Mucosa of rectum (tissue), 2 donors: ENCODE data around the gene NDUFB4.
"Not testable (repeated sequence)": the region's sequence is repeated elsewhere in the genome, so short reads cannot be mapped to it uniquely, and the experiment has no call there.

Experiments
- H3K27ac ChIP-seq, 2 donors: one replicate each; pipeline ENCODE4 v1.7.0; 2013; ENCODE audit warnings: inconsistent platforms in 2 of 2, low read depth in 2 of 2, low read length in 2 of 2
- H3K27me3 ChIP-seq, 2 donors: one replicate each; pipeline ENCODE4 v1.7.0; 2013; ENCODE audit warnings: low read length in 2 of 2; ENCODE audit not compliant: control insufficient read depth in 2 of 2, insufficient read depth in 2 of 2
- H3K36me3 ChIP-seq, 2 donors: one replicate each; pipeline ENCODE4 v1.7.0; 2013; ENCODE audit warnings: low read length in 2 of 2; ENCODE audit not compliant: control insufficient read depth in 2 of 2, insufficient read depth in 2 of 2
- H3K4me1 ChIP-seq, 2 donors: one replicate each; pipeline ENCODE4 v1.7.0; 2013; ENCODE audit warnings: low read length in 2 of 2, mild to moderate bottlenecking in 1 of 2; ENCODE audit not compliant: control insufficient read depth in 2 of 2, insufficient read depth in 2 of 2
- H3K4me3 ChIP-seq, 2 donors: one replicate each; pipeline ENCODE4 v1.7.0; 2013; ENCODE audit warnings: low read length in 2 of 2
- H3K9ac ChIP-seq, 2 donors: one replicate each; pipeline ENCODE4 v1.7.0; 2013; ENCODE audit warnings: low read length in 2 of 2, low read depth in 1 of 2, mild to moderate bottlenecking in 1 of 2
- H3K9me3 ChIP-seq, 2 donors: one replicate each; pipeline ENCODE4 v1.7.0; 2013; ENCODE audit warnings: low read length in 2 of 2; ENCODE audit not compliant: control insufficient read depth in 2 of 2
- donor health status: healthy.
- donor health status: Normal muscosa, but diverticular disease.

The NDUFB4 gene

GRCh38 chr3:120608506-120608905 is 12.4 kb downstream of the NDUFB4 start:
- H3K36me3 ChIP-seq: no peaks in the 10 kb centered on the region
- no peak overlapping the region for H3K9ac ChIP-seq
- H3K27me3 ChIP-seq: no peaks in the 10 kb centered on the region
- H3K27ac ChIP-seq: no peak overlapping the region
- no peaks in the 10 kb centered on the region for H3K4me1 ChIP-seq
- H3K9me3 ChIP-seq: no peaks in the 10 kb centered on the region
- H3K4me3 ChIP-seq: no peak overlapping the region

- no peak overlapping the region for H3K9ac ChIP-seq
- H3K36me3 ChIP-seq: no peaks in the 10 kb centered on the region
- no peak overlapping the region for H3K4me3 ChIP-seq
- no peaks in the 10 kb centered on the region for H3K27me3 ChIP-seq
- no peak overlapping the region for H3K27ac ChIP-seq
- H3K4me1 ChIP-seq: peaks cover 0 to 4% of the 10 kb centered on the region in 2 donors
- no peaks in the 10 kb centered on the region for H3K9me3 ChIP-seq
Observed at GRCh38 chr3:120614765-120615164, 18.6 kb downstream of the NDUFB4 start.

GRCh38 chr3:120615847-120616609 is 19.9 kb downstream of the NDUFB4 start:
- Histone ChIP-seq H3K4me1 (peaks cover 0 to 4% of the 10 kb centered on the region in 2 donors), H3K9ac (no peak overlapping the region), H3K36me3 (no peaks in the 10 kb centered on the region), H3K27ac (no peak overlapping the region), H3K4me3 (no peak overlapping the region), H3K9me3 (no peaks in the 10 kb centered on the region), H3K27me3 (no peaks in the 10 kb centered on the region)

GRCh38 chr3:120616745-120617144 is 20.6 kb downstream of the NDUFB4 start:
- Histone ChIP-seq H3K4me3 (peak overlapping the region; percentile 10 to 38), H3K27ac (peak overlapping the region in 1 of 2 donors; percentile 76)
- H3K4me1 ChIP-seq, H3K9ac ChIP-seq, H3K9me3 ChIP-seq, H3K36me3 ChIP-seq, H3K27me3 ChIP-seq: not testable (repeated sequence)

- Histone ChIP-seq H3K4me3 (no peak overlapping the region), H3K9me3 (peaks cover 0 to 10% of the 10 kb centered on the region in 2 donors), H3K27ac (no peak overlapping the region), H3K36me3 (no peaks in the 10 kb centered on the region), H3K4me1 (peaks cover 0 to under 1% of the 10 kb centered on the region in 2 donors), H3K9ac (no peak overlapping the region), H3K27me3 (no peaks in the 10 kb centered on the region)
Observed at GRCh38 chr3:120622457-120622856, 26.3 kb downstream of the NDUFB4 start.

GRCh38 chr3:120622870-120623726 is 27.0 kb downstream of the NDUFB4 start:
- Histone ChIP-seq H3K9me3 (peaks cover 0 to 10% of the 10 kb centered on the region in 2 donors), H3K9ac (no peak overlapping the region), H3K27ac (no peak overlapping the region), H3K27me3 (no peaks in the 10 kb centered on the region), H3K4me3 (no peak overlapping the region), H3K36me3 (peaks cover 0 to 4% of the 10 kb centered on the region in 2 donors), H3K4me1 (no peaks in the 10 kb centered on the region)

- H3K27ac ChIP-seq: no peak overlapping the region
Observed at GRCh38 chr3:120623727-120624093, 27.6 kb downstream of the NDUFB4 start.

GRCh38 chr3:120625159-120625586 is 29.0 kb downstream of the NDUFB4 start:
- Histone ChIP-seq H3K4me3 (no peak overlapping the region), H3K27ac (no peak overlapping the region), H3K9ac (no peak overlapping the region), H3K9me3 (peaks cover 0 to 10% of the 10 kb centered on the region in 2 donors), H3K27me3 (no peaks in the 10 kb centered on the region), H3K36me3 (peaks cover 0 to 6% of the 10 kb centered on the region in 2 donors), H3K4me1 (no peaks in the 10 kb centered on the region)

More at GRCh38 chr3:120623727-120624093, 27.6 kb downstream of the NDUFB4 start:
- Histone ChIP-seq H3K4me1 (no peaks in the 10 kb centered on the region), H3K4me3 (no peak overlapping the region), H3K9ac (no peak overlapping the region), H3K36me3 (peaks cover 0 to 6% of the 10 kb centered on the region in 2 donors), H3K27me3 (no peaks in the 10 kb centered on the region), H3K9me3 (peaks cover 0 to 10% of the 10 kb centered on the region in 2 donors)

- Histone ChIP-seq H3K9me3 (no peaks in the 10 kb centered on the region), H3K36me3 (peaks cover 0 to 3% of the 10 kb centered on the region in 2 donors), H3K9ac (no peak overlapping the region), H3K4me1 (no peaks in the 10 kb centered on the region), H3K27me3 (no peaks in the 10 kb centered on the region), H3K4me3 (no peak overlapping the region), H3K27ac (no peak overlapping the region)
Observed at GRCh38 chr3:120634539-120634938, 38.4 kb downstream of the NDUFB4 start.

- no peaks in the 10 kb centered on the region for H3K4me1 ChIP-seq
- no peak overlapping the region for H3K27ac ChIP-seq
- no peak overlapping the region for H3K9ac ChIP-seq
- peaks cover 0 to 5% of the 10 kb centered on the region in 2 donors for H3K36me3 ChIP-seq
- no peaks in the 10 kb centered on the region for H3K27me3 ChIP-seq
- no peak overlapping the region for H3K4me3 ChIP-seq
- H3K9me3 ChIP-seq: no peaks in the 10 kb centered on the region
Observed at GRCh38 chr3:120636795-120637401, 40.8 kb downstream of the NDUFB4 start.
